IMR-90 (cell line): ENCODE results near the gene LPO. TPM values are rescaled to one million over a fixed set of nuclear protein-coding genes. Genes with fewer than 3 reads are reported as not detected.

Experiments used
- ATAC-seq: fragments of 200-7000 bp; cut with Tn5 transposase; 2 replicates; pipeline ENCODE4 v1.9.1; 2020; ENCODE audit warnings: low read depth, mild to moderate bottlenecking, moderate library complexity
- BruUV-seq: library from RNA; stranded (reverse); fragments of 400-500 nt; replicated peaks from 2 replicates; lab custom pipeline; 2021; lab: Mats Ljungman, UMichigan
- CTCF ChIA-PET: fragments of 300-600 bp; formaldehyde crosslinking; extraction: SDS; loops from one replicate; lab custom pipeline; 2021; ENCODE audit warnings: antibody characterized with exemption; lab: Yijun Ruan, JAX
- POLR2A ChIA-PET: fragments of 300-600 bp; sonication (Branson Sonifier 250); formaldehyde crosslinking; loops from one replicate; lab custom pipeline; 2022; ENCODE audit warnings: antibody characterized with exemption; ENCODE audit not compliant: unreplicated experiment; lab: Charles Lee
- DNase-seq: peaks from one replicate; pipeline ENCODE4 v3.0.0; 2013
- H2AFZ ChIP-seq: replicated peaks from 2 replicates; pipeline ENCODE3; 2013; ENCODE audit warnings: low read length, mild to moderate bottlenecking; ENCODE audit not compliant: poor library complexity
- H2AK5ac ChIP-seq: 2 replicates; pipeline ENCODE4 v1.6.1; 2013; ENCODE audit warnings: low read depth, low read length, inconsistent platforms
- H2AK9ac ChIP-seq: replicated peaks from 2 replicates; pipeline ENCODE3; 2013; ENCODE audit warnings: mild to moderate bottlenecking, low read depth, low read length, moderate library complexity; ENCODE audit not compliant: poor library complexity
- H2BK120ac ChIP-seq: 2 replicates; pipeline ENCODE4 v1.6.1; 2013; ENCODE audit warnings: low read depth, low read length, inconsistent platforms
- H2BK15ac ChIP-seq: 3 replicates; pipeline ENCODE4 v1.6.1; 2013; ENCODE audit warnings: low read depth, low read length, inconsistent platforms
- H2BK20ac ChIP-seq: 2 replicates; pipeline ENCODE4 v1.6.1; 2013; ENCODE audit warnings: low read depth, mild to moderate bottlenecking, inconsistent platforms, low read length, moderate library complexity
- H2BK5ac ChIP-seq: 2 replicates; pipeline ENCODE4 v1.6.1; 2013; ENCODE audit warnings: mild to moderate bottlenecking, low read depth, low read length, inconsistent platforms; ENCODE audit not compliant: poor library complexity, severe bottlenecking
- H3K14ac ChIP-seq: replicated peaks from 2 replicates; pipeline ENCODE4 v1.6.1; 2013; ENCODE audit warnings: low read depth, low read length, inconsistent platforms
- H3K18ac ChIP-seq: 2 replicates; pipeline ENCODE4 v1.6.1; 2013; ENCODE audit warnings: low read depth, low read length, control low read depth
- H3K23ac ChIP-seq: 2 replicates; pipeline ENCODE4 v1.6.1; 2013; ENCODE audit warnings: low read depth, low read length, inconsistent platforms
- H3K27ac ChIP-seq: 2 replicates; pipeline ENCODE4 v1.5.1; 2013; ENCODE audit warnings: mild to moderate bottlenecking, control low read depth, low read length; ENCODE audit not compliant: insufficient read depth
- H3K27me3 ChIP-seq: 2 replicates; pipeline ENCODE4 v1.6.1; 2013; ENCODE audit warnings: low read length; ENCODE audit not compliant: control insufficient read depth, insufficient read depth
- H3K36me3 ChIP-seq: 2 replicates; pipeline ENCODE4 v1.6.1; 2013; ENCODE audit warnings: low read length, mixed read lengths; ENCODE audit not compliant: control insufficient read depth, insufficient read depth
- H3K4ac ChIP-seq: 2 replicates; pipeline ENCODE4 v1.6.1; 2013; ENCODE audit warnings: low read depth, low read length, inconsistent platforms
- H3K4me1 ChIP-seq: 2 replicates; pipeline ENCODE4 v1.6.1; 2013; ENCODE audit warnings: low read length, mixed read lengths; ENCODE audit not compliant: control insufficient read depth, insufficient read depth
- H3K4me2 ChIP-seq: 2 replicates; pipeline ENCODE4 v1.6.1; 2013; ENCODE audit warnings: low read depth, mild to moderate bottlenecking, control low read depth, low read length, moderate library complexity
- H3K4me3 ChIP-seq: 2 replicates; pipeline ENCODE4 v1.5.1; 2013; ENCODE audit warnings: low read depth, mild to moderate bottlenecking, control low read depth, low read length, moderate library complexity; ENCODE audit not compliant: insufficient read depth
- H3K56ac ChIP-seq: 2 replicates; pipeline ENCODE4 v1.6.1; 2013; ENCODE audit warnings: low read length, inconsistent platforms; ENCODE audit not compliant: insufficient read depth; ENCODE audit errors: extremely low read depth
- H3K79me1 ChIP-seq, 2 experiments: 2 replicates each; pipeline ENCODE4 v1.6.1; 2013; ENCODE audit warnings: low read length in 2 of 2, inconsistent platforms in 1 of 2, low read depth in 1 of 2
- H3K9ac ChIP-seq: 2 replicates; pipeline ENCODE4 v1.6.1; 2013; ENCODE audit warnings: low read depth, low read length, control low read depth
- H3K9me1 ChIP-seq: 2 replicates; pipeline ENCODE4 v1.6.1; 2013; ENCODE audit warnings: low read length, inconsistent platforms; ENCODE audit not compliant: insufficient read depth
- H3K9me3 ChIP-seq: 2 replicates; pipeline ENCODE4 v1.6.1; 2013; ENCODE audit warnings: low read length; ENCODE audit not compliant: control insufficient read depth, insufficient read depth
- H4K20me1 ChIP-seq: 2 replicates; pipeline ENCODE4 v1.6.1; 2013; ENCODE audit warnings: low read length, inconsistent platforms; ENCODE audit not compliant: insufficient read depth
- H4K5ac ChIP-seq: 2 replicates; pipeline ENCODE4 v1.6.1; 2013; ENCODE audit warnings: mild to moderate bottlenecking, low read depth, low read length, control low read depth
- H4K8ac ChIP-seq, 2 experiments: 2 replicates each; pipeline ENCODE4 v1.6.1; 2013; ENCODE audit warnings: low read depth in 2 of 2, low read length in 2 of 2, control low read depth in 1 of 2, inconsistent platforms in 1 of 2
- H4K91ac ChIP-seq: 2 replicates; pipeline ENCODE4 v1.6.1; 2013; ENCODE audit warnings: low read depth, low read length, inconsistent platforms; ENCODE audit not compliant: insufficient read depth
- CEBPB ChIP-seq: IDR thresholded peaks from 2 replicates; pipeline ENCODE4 v1.6.1; 2012; ENCODE audit warnings: low read depth, low read length, improper control_type of control experiment
- CHD1 ChIP-seq: IDR thresholded peaks from 2 replicates; pipeline ENCODE4 v1.6.1; 2012; ENCODE audit warnings: low read depth, low read length, improper control_type of control experiment
- NFE2L2 ChIP-seq: fragments of 150-350 bp; IDR thresholded peaks from 2 replicates; pipeline ENCODE4 v1.6.1; 2016; ENCODE audit warnings: low read depth, mild to moderate bottlenecking, low read length
- POLR2A ChIP-seq: IDR thresholded peaks from 2 replicates; pipeline ENCODE4 v1.6.1; 2012; ENCODE audit warnings: mild to moderate bottlenecking, low read depth, low read length
- RAD21 ChIP-seq: IDR thresholded peaks from 2 replicates; pipeline ENCODE4 v1.6.1; 2012; ENCODE audit warnings: low read length, improper control_type of control experiment
- RCOR1 ChIP-seq: IDR thresholded peaks from 2 replicates; pipeline ENCODE4 v1.6.1; 2012; ENCODE audit warnings: mild to moderate bottlenecking, low read length, improper control_type of control experiment; ENCODE audit not compliant: insufficient replicate concordance
- WGBS, 2 experiments: methylation state at CpG; one replicate each; pipeline versions ENCODE4 v1.1.5 to v1.1.7; 2013; ENCODE audit warnings: missing lambda C conversion rate in 2 of 2; ENCODE audit not compliant: insufficient read length in 1 of 2; ENCODE audit errors: extremely low coverage in 2 of 2; 5-methylcytosine and 5-hydroxymethylcytosine counted together
- dilution Hi-C: fragments of 300-500 bp; cut with HindIII; formaldehyde crosslinking; loops from one replicate; pipeline ENCODE4 v1.14.3; 2018; ENCODE audit warnings: low sequenced_read_pairs; ENCODE audit not compliant: unreplicated experiment
- in situ Hi-C: fragments of 300-500 bp; cut with MboI; formaldehyde crosslinking; loops from 3 replicates; pipeline ENCODE4 v1.14.3; 2019; ENCODE audit warnings: low sequenced_read_pairs, inconsistent platforms, mixed read lengths
- intact Hi-C: fragments of 100-400 bp; cut with micrococcal nuclease; formaldehyde crosslinking; loops from 2 replicates; pipeline ENCODE4 v1.10.0; 2022
- polyA plus RNA-seq, 3 experiments: library from polyadenylated mRNA; depleted of rRNA; stranded (reverse); fragments of >200 nt; gene quantifications; 2 replicates each; pipeline ENCODE4 v1.2.3, GENCODE V29; 2012; ENCODE audit warnings: low replicate concordance in 1 of 3
- total RNA-seq: library from RNA; depleted of rRNA; stranded (reverse); fragments of >200 nt; gene quantifications from 2 replicates; pipeline ENCODE4 v1.2.3, GENCODE V29; 2012
- TF ChIP-seq, protein P1 (sequence below): conservative IDR thresholded peaks from 2 replicates; pipeline ENCODE4 v1.5.1; 2012; ENCODE audit warnings: mild to moderate bottlenecking, low read depth, low read length, improper control_type of control experiment

LPO gene
- total and polyA plus RNA-seq, 2 of the 4 experiments (the other 2 are of a cell fraction): not detected

- WGBS, 2 experiments: 62% methylated on average over 6 of the region's 19 CpGs; no CpG with 5 or more reads in 1 of the 2 experiments
- in situ Hi-C loops (no loop called here), dilution Hi-C loops (no loop called here), intact Hi-C loops (no loop called here)
- DNase-seq: no peak
- POLR2A ChIA-PET: no interaction called here
- TF ChIP-seq, protein P1, sequence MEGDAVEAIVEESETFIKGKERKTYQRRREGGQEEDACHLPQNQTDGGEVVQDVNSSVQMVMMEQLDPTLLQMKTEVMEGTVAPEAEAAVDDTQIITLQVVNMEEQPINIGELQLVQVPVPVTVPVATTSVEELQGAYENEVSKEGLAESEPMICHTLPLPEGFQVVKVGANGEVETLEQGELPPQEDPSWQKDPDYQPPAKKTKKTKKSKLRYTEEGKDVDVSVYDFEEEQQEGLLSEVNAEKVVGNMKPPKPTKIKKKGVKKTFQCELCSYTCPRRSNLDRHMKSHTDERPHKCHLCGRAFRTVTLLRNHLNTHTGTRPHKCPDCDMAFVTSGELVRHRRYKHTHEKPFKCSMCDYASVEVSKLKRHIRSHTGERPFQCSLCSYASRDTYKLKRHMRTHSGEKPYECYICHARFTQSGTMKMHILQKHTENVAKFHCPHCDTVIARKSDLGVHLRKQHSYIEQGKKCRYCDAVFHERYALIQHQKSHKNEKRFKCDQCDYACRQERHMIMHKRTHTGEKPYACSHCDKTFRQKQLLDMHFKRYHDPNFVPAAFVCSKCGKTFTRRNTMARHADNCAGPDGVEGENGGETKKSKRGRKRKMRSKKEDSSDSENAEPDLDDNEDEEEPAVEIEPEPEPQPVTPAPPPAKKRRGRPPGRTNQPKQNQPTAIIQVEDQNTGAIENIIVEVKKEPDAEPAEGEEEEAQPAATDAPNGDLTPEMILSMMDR: no peak
- TF ChIP-seq POLR2A (no peak), NFE2L2 (no peak), RAD21 (no peak), CHD1 (no peak), RCOR1 (no peak), CEBPB (no peak)
- Histone ChIP-seq H3K27me3 (peaks cover 4% of the 10 kb centered on the region; the same call in 1 of the 2 replicates), H3K14ac (no peak overlapping the region), H3K4ac (no peak overlapping the region), H2BK15ac (no peak overlapping the region), H4K5ac (no peak overlapping the region), H2AK9ac (no peak overlapping the region), H4K91ac (no peak overlapping the region), H3K9me1 (no peaks in the 10 kb centered on the region), H3K56ac (no peak overlapping the region), H4K8ac (no peak overlapping the region), H3K4me3 (no peak overlapping the region), H3K18ac (no peak overlapping the region), H3K23ac (no peak overlapping the region), H4K20me1 (no peaks in the 10 kb centered on the region; the same call in 1 of the 2 replicates), H3K4me1 (no peaks in the 10 kb centered on the region), H3K4me2 (no peak overlapping the region), H3K27ac (no peak overlapping the region), H3K36me3 (no peaks in the 10 kb centered on the region), H2AFZ (no peak overlapping the region), H2BK20ac (no peak overlapping the region), H2AK5ac (no peak overlapping the region), H3K9ac (no peak overlapping the region), H2BK5ac (no peak overlapping the region), H2BK120ac (no peak overlapping the region), H3K9me3 (no peaks in the 10 kb centered on the region), H3K79me1 (no peaks in the 10 kb centered on the region)
- no TSS peak for BruUV-seq
- no peak for ATAC-seq
- CTCF ChIA-PET: no interaction called here
Measured at GRCh38 chr17:58306131-58306951, 68.0 kb downstream of the LPO start.
